Pulmonary artery endothelial cell (primary cell): Measurements from ENCODE around the gene DRD1. TPM values are rescaled to one million over a fixed set of nuclear protein-coding genes. Genes with fewer than 3 reads are reported as not detected.

ENCODE experiments used
- DNase-seq: peaks from one replicate; pipeline ENCODE4 v3.0.0-alpha.2; 2011; ENCODE audit warnings: low read depth, low spot score
- total RNA-seq: library from RNA; depleted of rRNA; stranded (reverse); fragments of >200 nt; gene quantifications from 2 replicates; pipeline ENCODE4 v1.2.3, GENCODE V29; 2014

DRD1 gene
- not detected in 2 replicates for total RNA-seq

GRCh38 chr5:175444060-175444904, at the start of gene DRD1:
DRD1 (minus strand) TSS chr5:175444182; CDS start chr5:175443099, 1,083 bp downstream.
- DNase-seq: no peak

DNA sequence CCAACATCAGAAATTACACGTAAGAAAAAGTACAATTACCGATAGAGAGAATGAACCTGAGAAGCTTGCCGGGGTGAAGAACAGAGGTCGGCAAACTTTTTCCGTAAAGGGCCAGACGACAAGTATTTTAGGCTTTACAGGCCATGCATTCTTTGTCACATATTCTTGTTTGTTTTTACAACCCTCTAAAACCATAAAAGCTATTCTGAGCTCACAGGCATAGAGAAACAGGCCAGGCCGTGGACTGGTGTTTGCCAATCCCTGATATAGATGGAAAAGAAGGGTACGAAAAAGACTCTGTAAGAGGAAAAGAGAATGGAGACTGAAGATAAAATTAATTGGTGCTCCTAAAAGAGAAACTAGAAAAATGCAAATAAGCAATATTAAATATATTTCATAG, 49.7 kb upstream of the DRD1 start:
- no peak for DNase-seq

DNA sequence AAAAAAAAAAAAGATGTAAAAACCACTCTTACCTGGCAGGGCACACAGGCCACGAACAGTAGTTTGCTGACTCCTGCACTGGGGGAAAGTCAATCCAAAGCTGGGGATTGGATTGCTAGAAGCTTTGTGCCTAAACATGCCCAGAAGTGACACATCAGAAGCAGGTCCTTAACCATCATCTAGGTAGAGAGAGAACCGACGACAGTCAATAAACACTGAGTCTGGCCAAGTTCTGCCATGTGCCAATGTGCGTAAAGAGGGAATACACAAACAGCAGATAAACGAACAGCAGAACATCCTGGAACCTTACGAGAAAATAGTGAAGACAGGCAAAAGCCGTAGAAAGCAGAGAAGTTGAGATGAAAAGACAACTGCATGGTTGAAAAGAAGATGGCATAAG, 49.3 kb upstream of the DRD1 start:
- DNase-seq: no peak

DNA sequence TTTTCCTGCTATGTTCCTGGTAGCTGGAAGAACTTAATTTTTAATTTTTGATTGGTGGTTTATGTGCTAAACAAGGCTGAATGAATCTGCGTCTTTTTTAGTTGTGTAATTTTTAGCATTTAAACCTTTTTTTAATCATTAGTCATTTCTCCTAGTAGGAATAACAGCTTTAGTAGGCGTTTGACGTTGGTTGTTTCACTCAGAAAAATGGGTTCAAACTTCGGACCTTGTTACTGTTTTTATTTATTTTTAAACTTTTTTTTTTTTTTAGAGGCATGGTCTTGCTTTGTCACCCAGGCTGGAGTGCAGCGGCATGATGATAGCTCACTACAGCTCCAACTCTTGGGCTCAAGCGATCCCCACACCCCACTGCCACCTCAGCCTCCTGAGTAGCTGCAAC, 47.2 kb upstream of the DRD1 start:
- no peak for DNase-seq

- no peak for DNase-seq
These were observed 45.9 kb upstream of the DRD1 start for GRCh38 chr5:175489693-175490443.

- no peak for DNase-seq
These were observed 43.7 kb upstream of the DRD1 start for GRCh38 chr5:175487514-175488222.

GRCh38 chr5:175485631-175486030, 41.6 kb upstream of the DRD1 start:
- DNase-seq: no peak

- DNase-seq: no peak
These were observed 40.8 kb upstream of the DRD1 start for GRCh38 chr5:175484829-175485228.

- no peak for DNase-seq
These were observed 40.3 kb upstream of the DRD1 start for GRCh38 chr5:175484322-175484721.

- no peak for DNase-seq
These were observed 39.4 kb upstream of the DRD1 start for GRCh38 chr5:175483337-175483736.

GRCh38 chr5:175479125-175479881, 35.3 kb upstream of the DRD1 start:
- no peak for DNase-seq

DNA sequence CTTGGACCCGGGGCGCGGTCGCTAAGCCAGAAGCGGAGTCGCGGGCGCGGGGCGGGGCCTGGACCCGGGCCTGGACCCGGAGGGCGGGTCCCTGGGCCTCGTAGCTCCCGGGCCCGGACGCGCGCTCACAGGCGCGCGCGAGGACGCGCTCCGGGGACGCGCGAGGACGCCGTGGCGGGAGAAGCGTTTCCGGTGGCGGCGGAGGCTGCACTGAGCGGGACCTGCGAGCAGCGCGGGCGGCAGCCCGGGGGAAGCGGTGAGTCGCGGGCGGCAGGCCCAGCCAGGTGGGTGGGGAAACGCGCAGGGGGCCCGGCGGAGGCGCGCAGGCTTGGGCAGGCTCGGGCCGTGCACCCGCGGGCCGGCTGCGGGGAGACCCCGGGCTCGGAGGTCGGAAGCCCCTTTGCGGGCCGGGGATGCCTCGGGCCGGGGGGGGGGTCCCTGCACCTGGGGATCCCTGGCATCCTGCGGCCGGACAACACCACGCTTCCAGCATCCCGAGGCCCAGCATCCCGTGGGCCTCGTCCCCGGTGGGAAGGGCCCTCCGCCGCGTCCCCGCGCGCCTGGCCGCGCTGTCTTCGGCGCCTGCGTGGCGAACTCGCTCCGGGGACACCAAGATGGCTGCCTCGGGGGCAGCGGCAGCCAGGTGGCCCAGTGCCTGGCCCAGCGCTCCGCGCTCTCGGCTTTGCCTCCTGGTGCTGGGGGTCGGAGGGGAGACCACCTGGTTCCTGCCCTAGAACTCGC, 34.6 kb upstream of the DRD1 start, which contains the start of gene SFXN1:
TSS of gene SFXN1 (plus strand) at position 177 of the 741 bp plus-strand sequence. CDS start 13,544 bp downstream, outside the sequence.
- DNase-seq: no peak

DNA sequence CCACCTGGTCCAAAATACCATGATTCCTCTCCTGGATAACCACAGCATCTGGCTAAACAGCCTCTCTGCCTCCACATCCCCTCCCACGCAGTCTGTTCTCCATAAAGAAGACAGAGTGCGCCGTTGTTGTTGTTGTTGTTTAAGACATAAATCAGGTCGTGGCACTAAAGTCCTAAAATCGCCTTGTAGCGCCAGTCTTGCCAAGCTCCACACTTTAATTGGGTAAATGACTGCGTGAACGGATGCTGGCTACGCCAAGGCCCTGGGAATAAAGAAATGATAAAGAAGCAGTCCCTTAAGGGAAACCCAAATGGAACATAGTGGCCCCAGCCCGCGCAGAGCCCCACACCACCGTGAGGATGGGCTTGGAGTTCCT, 34.0 kb upstream of the DRD1 start:
- no peak for DNase-seq

DNA sequence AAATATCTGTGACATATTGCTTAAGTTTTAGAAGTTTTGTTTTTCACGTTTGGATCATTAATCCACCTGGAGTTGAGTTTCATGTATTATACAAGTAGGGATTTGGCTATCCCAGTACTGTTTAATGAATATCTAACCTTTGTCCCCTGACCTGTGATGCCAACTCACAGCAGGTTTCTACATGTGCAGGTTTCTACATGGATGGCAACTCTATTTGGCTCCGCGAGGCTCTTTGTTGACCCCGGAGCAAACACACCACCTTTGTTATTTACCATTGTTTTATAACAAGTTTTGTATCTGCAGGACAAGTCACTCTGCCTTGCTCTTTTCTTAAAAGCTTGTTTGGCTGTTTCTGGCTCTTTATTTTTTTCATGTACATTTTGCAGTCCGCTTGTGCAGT, 33.5 kb upstream of the DRD1 start:
- no peak for DNase-seq

- no peak for DNase-seq
These were observed 31.3 kb upstream of the DRD1 start for GRCh38 chr5:175475248-175475647.

DNA sequence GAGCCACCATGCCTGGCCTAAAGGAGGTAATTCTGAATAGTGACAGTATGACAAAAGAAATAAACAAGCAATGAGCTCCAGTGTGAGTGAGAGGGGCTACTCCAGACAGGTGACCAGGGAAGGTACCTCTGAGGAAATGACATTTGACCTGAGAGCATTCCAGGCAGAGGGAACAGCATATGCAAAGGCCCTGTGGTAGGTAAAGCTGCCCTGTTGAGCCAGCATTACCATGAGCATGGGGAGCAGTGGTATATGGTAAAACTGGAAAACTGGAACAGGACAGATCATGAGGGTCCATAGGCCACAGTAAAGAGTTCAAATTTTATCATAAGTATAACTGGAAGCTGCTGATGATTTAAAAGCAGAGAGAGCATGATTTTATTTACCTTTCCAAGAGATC, 28.4 kb upstream of the DRD1 start:
- no peak for DNase-seq

DNA sequence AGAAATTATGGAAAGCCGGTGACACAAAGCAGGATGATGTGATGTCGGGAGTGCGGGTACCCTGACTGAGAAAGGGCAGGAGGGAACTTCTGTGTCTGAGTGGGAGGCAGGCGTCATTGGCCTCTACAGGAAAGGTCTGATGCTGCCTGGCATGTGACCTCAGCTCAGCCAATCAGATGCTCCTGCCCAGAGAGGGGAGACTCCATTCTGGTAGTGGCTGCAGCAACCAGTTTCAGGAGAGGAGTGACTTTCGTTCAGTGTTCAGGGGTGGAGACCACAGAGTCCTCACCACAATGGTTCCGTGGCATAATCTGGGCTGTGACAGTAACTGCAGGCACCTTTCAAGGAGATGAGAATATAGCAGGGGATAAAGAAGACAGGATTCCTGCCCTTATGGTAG, 27.6 kb upstream of the DRD1 start:
- DNase-seq: no peak

- DNase-seq: no peak
These were observed 27.2 kb upstream of the DRD1 start for GRCh38 chr5:175471196-175471595.

- DNase-seq: no peak
These were observed 26.8 kb upstream of the DRD1 start for GRCh38 chr5:175470781-175471180.

DNA sequence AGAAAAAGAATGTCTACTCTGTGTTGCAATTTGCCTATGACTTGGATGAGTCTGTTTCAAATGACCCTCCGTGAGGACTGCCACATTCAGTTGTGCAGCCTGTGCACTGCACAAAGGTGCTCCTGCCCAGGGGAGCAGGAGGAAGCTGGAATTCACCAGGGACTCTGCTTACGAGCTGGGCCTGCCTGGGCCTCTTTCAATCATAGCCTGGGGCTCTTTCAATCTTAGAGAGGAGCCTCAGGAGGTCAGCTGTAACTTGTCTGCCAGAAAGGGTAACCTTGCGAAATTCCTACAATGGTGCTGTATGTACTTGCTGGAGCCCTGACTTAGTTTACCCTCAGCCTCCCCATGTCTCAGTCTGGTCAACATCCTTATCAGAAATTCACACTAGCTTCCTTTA, 25.9 kb upstream of the DRD1 start:
- no peak for DNase-seq

DNA sequence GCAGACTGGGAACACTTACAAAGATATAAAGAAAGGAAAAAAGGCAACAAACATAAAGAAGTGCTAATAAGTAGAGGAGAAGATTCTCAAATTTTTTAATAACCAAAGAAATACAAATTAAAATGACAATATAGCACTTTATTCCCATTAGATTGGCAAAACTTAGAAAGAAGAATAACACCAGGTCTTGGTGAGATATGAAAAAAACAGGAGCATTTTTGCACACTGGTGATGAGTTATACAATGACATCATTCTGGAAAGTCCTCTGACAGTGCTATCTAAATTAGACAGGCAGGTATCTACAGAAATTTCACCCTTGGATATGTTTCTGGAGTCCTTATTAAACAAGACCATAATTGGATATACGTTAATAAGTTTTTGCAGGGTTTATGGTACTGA, 24.9 kb upstream of the DRD1 start:
- no peak for DNase-seq
